ENCODE data around the gene SMG1.
"Not testable (repeated sequence)": the region's sequence is repeated elsewhere in the genome, so short reads cannot be mapped to it uniquely, and the experiment has no call there.

SMG1 gene

DNA sequence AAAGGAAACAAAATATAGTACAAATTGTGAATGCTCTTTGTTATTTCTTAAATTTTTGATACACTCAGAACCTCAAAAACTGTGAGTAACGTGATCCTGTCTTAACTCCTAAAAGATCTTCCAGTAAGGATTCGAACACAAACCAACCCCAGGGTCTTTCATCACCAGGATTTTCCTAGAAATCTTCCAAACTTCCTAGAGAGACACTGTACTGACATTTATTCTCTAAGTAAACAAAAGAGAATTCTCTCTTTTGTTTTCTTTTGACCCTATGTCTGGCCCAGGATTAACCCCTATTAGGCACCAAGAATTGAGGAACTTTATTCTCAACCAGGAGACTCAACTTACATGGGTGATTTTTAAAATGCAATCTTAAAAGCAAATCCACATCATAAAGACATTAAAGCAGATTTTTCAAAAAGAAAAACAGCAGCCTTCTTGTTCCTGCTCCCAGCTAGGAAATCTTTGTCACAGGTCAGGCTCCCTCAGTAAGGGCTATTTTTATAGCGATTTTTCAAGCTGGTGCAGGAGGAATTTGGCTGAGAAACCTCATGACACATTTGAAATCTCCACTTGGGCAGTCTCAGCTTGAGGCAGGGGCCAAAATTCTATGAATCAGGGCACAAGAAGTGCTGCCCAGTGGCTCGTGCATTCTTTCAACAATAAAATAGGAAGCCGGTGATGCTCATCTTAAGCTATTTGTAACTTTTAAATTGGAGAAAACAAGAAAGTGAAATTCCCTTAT, 6.2 kb upstream of the SMG1 start:
- no peak for DNase-seq

DNA sequence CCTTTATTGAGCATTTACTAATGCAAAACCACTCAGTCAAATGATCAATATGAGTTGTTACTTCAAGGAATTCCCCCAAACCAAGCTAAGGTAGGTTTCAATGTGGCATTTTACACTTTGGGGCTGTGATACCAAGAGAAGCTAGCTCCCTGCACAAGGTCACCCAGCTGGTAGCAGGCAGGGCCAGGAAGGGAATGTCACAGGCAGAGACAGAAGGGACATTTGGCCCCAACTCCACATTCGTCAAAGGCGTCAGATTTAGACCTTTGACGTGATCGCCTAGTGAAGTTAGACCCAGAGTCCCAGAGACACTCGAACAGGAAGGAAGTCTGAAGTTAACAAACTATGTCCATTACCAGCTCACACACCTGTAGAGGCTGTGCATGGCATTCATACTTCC, 5.5 kb upstream of the SMG1 start:
- peak; percentile 45 for DNase-seq

DNA sequence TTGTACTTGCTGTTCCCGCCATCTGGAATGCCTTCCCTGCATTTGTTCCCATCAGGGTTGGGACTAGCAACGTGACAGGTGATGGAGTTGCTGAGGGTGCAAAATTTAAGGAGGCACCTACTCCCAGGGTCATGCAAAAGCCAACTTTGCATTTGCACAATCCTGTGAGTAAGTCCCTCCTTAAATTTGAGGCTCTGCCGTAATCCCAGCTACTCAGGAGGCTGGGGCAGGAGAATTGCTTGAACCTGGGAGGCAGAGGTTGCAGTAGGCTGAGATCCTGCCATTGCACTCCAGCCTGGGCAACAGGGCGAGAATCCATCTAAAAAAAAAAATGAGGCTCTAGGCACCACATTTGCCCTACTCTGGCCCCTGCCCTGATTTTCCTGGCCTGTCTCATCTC, 3.9 kb upstream of the SMG1 start:
- not testable (repeated sequence) for DNase-seq

DNA sequence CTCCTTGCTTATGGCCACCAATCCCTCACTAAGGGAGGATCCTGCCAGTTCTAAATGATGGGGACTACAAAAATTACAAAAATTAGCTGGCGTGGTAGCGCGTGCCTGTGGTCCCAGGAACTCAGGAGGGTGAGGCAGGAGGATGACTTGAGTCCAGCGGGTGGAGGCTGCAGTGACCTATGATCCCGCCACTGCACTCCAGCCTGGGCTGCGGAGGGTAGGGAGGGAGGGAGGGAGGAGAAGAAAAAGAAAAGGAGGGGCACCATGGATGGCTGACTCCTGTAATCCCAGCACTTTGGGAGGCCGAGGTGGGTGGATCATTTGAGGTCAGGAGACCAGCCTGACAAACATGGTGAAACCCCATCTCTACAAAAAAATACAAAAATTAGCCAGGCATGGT, 1.9 kb upstream of the SMG1 start:
- peak; percentile 49 for DNase-seq

DNA sequence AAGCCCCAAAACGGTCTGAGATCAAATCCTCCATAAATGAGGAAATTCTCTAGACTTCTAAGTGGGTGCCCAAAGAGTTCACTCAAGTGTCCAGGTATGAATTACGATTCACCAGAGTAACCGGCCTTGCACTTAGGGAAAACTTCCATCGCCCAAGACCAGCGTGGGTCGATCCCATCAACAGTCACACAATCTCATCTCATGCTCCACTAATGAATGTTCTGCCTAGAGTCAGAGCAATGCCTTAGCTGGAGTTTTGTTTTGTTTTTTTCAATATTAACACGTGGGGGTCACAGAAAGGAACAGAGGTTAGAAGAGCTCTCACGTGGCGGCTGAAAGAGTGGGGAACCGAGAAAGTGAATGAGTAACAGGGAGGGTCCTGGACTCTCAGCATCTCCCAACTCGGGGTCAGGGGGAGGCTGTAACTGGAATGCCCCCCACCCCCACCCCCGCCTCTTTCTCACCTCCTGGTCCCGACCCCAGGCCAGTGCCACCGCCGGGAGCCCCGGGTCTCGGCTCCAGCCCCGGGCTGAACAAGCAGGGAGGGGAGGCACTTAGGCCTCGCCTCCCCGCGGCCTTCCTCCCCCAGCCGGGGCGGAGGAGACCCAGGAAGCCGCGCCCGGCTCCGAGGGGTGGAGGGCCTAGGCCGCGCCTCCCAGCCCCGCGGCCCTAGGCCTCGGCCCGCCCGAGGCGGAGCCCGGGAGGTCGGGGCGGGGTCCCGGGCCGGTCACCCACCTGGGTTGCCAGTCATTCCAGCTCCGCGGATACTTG, 808 bp downstream of the SMG1 start:
- not testable (repeated sequence) for DNase-seq

DNA sequence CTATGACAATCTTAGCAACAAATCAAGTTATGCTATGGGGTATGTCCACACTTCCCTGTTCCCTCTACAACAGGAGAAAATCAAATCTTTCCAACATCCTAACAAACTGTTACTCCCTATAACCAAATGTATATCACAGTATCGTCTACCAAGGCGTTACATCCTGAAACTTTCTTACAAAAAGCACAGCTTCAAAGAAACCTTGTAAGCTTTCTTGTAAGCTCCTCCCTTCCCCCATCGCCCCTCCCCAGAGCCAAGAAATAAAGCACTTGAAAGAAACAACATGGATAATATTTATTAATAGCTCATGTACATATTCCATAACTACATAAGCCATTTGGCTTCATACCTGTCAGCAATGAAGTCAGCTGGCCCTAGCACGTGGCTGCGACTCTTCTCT, 2.3 kb downstream of the SMG1 start:
- DNase-seq: not testable (repeated sequence)

DNA sequence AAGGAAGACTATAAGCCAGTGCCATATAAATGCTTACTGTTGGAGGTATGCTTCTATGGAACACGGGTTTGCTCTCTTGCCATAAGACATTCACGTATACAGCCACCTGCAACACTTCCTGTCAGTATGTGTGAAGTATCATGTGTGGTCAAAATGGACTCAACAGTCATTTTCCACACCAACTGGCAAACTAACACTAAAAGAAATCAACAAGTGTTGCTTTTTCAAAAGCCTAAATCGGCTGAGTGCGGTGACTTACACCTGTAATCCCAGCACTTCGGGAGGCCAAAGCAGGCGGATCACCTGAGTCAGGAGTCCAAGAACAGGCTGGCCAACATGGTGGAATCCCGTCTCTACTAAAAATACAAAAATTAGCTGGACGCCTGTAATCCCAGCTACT, 3.1 kb downstream of the SMG1 start:
- not testable (repeated sequence) for DNase-seq

DNA sequence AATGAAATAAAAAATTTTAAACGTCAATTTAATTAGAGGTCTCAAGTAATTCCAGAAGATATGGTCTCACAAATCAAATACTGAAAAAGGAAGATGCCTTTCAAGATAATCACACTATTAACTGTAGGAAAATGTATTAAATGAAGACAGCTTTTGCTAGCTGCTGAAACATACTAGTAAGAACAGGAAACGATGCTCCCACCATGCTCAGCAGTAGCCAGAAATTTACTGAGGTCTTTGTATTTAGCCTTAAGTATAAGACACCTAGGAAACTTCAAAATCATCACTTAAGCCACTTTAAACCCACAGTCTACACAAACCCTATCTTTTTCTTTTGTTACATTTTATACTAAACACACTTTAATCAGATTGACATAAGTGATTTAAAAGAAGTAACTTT, 16.6 kb downstream of the SMG1 start:
- DNase-seq: not testable (repeated sequence)

DNA sequence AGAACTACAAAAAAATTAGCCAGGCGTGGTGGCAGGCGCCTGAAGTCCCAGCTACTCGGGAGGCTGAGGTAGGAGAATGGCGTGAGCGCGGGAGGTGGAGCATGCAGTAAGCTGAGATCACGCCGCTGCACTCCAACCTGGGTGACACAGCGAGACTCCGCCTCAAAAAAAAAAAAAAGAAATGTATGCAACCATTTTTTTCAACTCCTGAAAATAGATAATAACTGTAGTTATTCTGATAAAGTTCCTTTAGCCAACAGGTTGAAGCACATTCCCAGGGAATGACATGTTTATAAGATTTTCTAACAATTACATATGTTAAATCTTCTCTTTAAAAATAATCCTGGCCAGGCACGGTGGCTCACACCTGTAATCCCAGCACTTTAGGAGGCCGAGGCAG, 17.5 kb downstream of the SMG1 start:
- not testable (repeated sequence) for DNase-seq

DNA sequence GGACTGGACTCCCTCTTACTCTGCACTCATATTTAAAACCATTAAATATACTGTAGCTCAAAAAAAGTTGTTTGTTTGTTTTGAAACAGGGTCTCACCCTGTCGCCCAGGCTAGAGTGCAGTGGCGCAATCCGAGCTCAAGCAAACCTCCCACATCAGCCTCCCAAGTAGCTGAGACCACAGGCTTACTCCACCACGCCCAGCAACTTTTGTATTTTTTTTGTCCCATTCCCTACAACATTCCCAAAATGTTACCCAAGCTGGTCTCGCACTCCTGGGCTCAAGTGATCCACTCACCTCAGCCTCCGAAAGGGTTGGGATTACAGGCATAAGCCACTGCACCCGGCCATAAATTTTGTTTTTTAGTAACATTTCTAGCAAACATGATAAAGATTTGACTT, 23.4 kb downstream of the SMG1 start:
- DNase-seq: not testable (repeated sequence)

DNA sequence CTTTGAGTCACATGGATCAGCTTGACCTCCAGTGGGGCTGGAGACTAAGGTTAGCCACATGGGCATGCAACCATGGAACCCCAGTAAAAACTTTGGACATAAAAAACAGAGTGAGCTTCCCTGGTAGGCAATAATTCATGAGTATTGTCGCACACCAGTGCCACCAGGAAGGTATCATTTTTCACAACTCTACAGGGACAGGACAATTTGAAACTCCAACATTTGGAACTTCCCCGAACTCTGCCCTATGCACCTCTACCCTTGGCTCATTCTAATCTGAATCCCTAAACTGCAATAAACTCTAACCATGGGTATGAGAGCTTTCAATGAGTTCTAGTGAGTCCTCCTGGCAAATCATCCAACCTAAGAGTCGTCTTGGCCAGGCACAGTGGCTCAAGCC, 24.2 kb downstream of the SMG1 start:
- not testable (repeated sequence) for DNase-seq

DNA sequence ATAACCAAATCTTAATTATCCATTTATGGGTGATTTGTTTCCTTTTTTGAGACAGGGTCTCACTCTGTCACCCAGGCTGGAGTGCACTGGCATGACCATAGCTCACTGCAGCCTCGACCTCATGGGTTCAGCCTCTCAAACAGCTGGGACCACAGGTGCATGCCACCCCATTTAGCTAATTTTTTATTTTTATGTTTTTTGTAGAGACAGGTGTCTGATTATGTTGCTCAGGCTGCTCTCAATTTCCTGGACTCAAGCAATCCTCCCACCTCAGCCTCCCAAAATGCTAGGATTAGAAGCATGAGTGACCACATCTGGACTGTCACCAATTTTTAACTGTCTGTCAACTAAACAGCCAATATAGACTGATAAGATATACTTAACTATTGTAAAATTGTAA, 25.0 kb downstream of the SMG1 start:
- DNase-seq: not testable (repeated sequence)

DNA sequence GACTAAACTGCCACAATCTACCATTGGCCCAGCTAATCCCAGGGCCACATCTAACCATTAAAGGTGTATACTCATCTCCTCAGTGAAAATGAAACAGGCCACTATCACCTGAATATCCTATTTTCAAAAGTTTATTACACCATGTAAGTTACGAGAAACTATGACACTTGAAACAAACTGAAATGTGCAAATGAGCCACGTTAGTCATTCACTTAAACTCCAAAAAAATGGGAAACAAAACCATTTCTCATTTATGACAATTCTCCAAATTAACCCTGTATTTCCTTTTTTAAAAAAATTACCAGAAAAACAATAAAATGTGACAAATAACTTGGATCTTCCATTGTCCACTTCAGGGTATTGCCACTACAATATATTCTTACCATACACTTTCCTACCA, 41.8 kb downstream of the SMG1 start:
- not testable (repeated sequence) for DNase-seq

DNA sequence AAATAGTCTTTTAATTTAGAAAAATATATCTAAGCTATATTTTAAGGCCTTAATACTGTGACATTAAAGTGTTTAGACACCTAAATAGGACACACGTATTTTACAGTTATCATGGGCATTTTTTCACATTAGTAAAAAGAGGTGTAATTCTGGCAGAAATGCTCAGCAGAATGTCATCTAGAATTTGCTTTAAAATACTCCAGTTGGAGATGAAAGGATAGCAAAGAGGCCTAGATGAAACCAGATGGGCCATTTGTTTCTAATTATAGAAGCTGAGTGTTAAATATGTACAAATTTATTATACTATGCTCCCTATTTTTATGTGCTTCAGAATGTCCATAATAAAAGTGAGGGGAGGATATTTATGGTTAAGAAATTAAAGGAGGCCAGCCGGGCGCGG, 48.5 kb downstream of the SMG1 start:
- DNase-seq: not testable (repeated sequence)

DNA sequence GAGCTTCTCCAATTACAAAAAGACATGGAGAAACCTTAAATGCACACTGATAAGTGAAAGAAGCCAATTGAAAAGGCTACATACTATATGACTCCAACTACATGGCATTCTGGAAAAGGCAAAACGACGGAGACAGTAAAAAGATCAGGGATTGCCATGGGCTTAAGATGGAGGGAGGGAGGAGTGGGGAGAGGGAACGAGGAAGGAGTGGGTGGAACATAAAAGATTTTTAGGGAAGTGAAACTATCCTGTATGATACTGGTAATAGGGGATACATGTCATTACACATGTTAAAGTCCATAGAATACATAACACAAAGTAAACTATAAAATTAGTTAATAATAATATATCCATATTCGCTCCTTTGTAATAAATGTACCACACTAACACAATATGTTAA, 48.9 kb downstream of the SMG1 start:
- not testable (repeated sequence) for DNase-seq

DNA sequence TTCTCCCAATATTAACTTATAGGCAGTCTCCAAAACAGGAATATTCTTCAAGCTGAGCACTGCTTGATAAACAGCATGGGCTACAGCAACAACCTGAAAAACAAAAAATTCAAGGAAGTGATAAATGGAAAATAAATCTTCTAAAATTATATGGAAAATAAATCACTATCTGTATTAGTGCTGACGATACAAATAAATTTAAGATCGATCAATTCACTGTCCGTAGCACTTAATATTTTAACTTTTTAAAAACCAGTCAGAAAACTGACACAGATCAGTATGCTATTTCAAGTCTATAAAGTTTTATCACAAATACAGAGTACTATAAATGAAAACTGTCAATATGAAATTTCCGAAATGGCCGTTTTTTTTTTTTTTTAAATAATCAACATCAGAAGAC, 49.9 kb downstream of the SMG1 start:
- not testable (repeated sequence) for DNase-seq

DNA sequence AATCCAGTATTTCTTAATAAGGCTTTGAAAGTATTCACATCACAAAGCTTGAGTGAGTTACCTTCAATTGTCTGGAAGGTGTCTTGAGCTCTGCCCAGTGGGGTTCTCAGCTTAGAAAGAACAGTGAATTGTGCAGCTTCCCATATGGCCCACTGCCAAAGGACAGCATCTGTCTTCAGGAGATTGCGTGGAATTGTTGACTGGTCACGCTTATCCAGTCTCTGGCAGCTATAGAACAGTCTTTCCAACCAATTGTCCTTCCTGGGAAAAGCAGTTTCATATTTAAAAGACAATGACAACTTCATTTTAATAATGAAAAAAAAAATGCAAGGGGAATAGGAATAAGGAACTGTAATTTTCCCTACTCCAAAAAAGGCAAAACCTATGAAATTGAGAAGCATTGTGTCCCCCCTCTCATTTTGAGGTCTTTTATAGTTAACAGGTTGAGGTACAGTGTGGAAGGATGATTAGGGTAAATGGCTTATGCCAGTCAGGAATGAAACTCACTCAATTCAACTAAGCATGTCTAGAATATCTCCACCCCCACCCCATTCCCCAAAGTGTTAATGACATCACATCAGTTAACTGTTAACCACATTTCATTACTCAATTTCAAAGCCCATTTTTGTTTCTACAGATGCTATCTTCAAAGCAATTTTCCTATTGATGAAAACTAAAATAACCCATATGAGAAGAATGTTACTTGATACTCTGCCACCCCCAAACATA, 57.0 kb downstream of the SMG1 start:
- not testable (repeated sequence) for DNase-seq

DNA sequence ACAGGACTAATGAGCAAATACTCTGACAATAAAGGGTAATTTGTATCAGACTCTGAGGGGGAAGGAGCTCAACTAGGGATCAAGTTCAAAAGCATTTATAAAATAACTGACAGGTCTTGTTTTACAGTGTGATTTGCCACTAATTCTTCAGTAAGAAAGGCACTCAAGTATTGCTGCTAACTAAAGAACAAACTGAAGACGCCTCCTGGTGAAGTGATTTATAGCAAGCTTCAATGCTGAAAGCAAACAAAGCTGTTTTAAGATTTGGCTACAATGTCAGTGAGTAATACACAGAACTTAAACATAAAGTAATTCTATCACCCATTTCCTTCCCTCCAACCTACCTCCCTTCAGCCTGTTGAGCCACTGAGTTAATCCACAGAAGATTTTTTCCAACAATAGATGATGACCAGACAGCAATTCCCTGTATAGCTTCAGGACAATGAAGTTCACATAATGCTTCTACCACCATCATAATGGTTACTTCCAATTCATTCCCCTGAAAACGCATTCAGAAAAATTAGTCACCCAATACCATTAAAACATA, 59.9 kb downstream of the SMG1 start:
- DNase-seq: not testable (repeated sequence)

DNA sequence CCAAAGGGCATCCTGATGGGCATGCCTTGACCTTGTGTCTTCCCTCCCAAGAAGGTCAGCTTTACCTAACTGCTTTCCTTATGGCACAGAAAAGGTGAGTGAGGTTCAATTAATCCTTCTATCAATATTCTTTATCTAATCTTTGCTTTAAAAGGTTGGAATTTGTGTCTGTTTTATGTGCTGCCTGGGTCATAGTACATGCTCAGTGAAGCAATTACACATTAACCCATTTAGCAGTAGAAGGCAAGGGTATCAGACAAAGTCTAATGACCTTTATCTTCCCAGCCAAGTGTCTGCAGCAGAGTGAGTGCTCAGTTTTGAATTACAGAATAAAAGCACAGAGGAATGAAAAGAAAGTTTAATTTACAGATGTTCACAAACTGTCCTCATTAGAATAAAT, 63.3 kb downstream of the SMG1 start:
- DNase-seq: not testable (repeated sequence)

DNA sequence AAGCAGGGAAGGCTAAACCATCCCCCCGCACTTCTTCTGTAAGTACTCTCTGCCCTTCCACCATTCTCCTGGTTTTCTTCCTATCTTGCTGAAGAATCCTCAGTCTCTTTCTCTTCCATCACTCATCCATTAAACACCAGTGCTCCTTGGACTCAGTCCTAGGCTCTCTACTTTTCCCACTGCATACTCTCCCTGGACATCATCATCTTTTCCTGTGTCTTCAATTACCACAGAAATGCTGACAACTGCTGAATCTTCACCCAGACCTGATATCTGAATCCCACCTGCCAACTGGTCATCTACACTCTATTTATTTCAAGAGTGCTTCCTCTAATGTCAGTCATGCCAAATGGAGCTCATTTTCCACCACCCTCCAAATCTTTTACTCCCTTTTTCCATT, 71.0 kb downstream of the SMG1 start:
- no peak for DNase-seq

DNA sequence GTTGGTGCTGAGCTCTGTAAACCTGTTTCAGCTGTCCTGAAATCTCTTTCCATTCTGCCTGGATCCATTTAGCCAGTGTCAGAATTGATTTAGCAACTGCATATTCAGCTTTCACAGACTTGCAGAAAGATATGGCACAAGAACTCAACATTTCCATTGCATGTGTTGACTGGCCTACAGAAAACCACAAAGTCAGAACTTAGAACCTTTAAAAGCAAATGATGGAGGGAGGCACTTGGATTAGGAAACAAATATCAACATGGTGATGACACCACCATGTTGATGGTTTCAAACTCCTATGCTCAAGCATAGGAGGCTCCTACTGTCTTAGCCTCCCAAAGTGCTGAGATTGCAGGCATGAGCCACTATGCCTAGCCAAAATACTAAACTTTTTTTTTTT, 72.5 kb downstream of the SMG1 start:
- no peak for DNase-seq

DNA sequence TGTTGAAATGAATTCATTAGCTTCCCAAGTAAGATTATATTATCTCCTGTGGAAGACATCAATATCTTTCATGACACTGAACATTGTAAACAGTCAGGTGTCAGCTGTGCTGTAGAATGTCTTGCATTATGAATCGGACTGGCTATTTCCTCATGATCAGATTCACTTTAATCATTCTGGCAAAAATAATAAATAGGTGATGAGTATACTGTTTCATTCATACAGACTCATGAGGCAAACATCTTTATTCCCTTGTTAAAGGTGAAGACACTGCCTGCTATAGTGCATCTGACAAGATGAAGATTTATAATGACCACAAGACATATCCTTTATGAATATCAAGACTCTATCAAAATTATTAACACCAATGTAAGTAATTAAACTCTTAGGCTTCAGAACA, 73.6 kb downstream of the SMG1 start:
- no peak for DNase-seq

DNA sequence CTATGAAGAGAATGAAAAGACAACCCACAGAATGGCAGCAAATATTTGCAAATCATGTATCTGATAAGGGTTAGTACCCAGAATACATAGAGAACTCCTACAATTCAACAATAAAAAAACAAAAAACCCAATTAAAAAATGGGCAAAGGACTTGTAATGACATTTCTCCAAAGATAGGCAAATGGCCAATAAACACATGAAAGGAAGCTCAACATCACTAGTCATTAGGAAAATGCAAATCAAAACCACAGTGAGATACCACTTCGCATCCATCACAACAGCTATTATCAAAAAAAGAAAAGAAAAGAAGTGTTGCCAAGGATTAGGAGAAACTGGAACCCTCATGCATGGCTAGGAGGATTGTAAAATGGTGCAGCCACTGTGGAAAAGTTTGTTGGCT, 79.8 kb downstream of the SMG1 start:
- no peak for DNase-seq
